Stimulated activated CD4-positive, alpha-beta T cell treated with anti-CD3 and anti-CD28 coated beads, Interleukin-12 subunit alpha, Interleukin-12 subunit beta, amount 100 ng/mL, for 4 hours (primary cell): ENCODE data around the gene GP1BB.

Source experiments
- DNase-seq: peaks from one replicate; pipeline ENCODE4 v3.0.0-alpha.2; 2020

Gene GP1BB

DNA sequence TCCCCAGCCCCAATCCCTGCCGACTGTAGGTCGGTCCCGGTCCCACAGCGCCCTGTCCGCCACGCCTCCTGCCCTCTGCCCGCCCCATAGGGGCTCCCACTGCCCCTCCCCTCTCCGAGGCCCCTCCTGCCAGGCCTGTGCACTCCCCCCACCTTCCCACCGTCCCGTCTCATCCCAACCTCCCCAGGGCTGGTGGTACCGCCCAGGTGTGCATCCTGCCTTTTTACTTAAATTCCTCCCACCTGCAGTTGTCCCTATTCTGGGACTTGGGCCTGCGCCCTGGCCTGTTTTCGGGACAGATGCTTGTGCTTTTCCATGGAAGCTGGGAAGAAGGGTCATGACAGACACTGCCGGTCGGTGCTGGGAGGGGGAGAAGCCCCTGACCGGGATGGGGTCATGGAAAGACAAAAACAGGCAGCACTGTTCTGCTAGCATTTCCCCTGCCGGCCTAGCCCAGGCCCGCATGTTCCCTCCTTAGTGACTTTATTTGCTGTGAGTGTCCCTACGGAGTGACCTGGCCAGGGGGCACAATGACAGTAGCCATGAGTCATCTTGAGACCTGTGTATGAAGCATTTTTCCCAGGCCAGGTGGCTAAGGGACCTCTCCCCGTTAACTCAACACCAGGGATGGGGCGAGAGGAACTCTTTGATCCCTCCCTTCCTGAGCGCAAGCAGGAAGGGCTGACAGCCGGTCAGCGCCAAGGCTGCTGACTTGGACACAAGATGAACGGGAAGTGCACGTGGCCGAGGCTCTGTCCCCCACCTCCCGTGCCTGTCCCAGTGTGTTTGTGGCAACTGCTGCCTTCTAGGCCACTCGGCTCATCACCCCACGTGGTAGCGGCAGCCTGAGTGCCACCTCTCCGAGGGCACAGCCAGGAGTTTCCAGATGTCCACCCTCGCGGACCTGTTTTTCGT, 44.3 kb downstream of the GP1BB start:
- DNase-seq = no peak

- DNase-seq = no peak
These were observed 46.0 kb downstream of the GP1BB start for GRCh38 chr22:19769393-19769715.

DNA sequence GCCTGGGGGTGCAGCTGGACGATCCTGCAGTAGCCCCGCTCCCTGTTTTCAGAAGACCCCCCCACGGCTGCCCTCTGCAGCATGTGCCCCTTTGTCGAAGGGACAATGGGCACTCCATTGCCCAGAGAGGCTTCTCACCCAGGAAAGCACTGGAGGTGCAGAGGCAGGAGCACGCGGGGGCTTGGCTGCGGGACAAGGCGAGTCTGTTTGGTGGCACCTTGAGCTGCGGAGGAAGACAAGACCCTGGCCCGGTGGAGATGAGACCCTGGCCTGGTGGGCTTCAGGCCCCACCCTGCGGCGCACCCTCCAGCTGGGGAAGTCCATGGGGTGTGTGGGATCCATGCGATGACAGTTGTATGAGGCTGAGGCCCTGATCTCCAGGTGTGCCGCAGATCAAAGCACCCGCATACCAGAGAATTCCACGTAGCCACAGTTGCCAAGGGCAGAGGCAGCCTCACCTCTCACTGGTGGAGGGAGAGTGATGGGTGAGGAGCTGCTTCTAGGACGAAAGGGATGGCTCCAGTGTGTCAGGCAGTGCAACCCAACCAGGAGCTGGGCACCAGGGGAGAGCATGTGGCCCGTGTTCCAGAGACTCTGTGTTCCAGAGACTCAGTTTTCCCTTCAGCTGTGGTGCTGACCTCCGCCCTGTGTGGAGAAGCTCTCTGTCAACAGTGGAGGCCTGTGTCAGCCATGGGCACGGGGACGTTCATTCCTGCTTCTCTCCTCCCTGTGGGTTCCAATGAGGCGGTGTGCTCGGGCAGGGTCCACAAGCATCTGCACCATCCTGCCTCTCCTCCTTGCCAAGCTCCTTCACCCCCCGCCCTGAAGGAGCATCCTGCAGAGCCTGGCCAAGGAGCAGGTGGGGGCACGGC, 47.2 kb downstream of the GP1BB start:
- DNase-seq = no peak

- no peak for DNase-seq
These were observed 49.0 kb downstream of the GP1BB start for GRCh38 chr22:19772422-19772672.

GRCh38 chr22:19772673-19773469, 49.5 kb downstream of the GP1BB start:
- no peak for DNase-seq

DNA sequence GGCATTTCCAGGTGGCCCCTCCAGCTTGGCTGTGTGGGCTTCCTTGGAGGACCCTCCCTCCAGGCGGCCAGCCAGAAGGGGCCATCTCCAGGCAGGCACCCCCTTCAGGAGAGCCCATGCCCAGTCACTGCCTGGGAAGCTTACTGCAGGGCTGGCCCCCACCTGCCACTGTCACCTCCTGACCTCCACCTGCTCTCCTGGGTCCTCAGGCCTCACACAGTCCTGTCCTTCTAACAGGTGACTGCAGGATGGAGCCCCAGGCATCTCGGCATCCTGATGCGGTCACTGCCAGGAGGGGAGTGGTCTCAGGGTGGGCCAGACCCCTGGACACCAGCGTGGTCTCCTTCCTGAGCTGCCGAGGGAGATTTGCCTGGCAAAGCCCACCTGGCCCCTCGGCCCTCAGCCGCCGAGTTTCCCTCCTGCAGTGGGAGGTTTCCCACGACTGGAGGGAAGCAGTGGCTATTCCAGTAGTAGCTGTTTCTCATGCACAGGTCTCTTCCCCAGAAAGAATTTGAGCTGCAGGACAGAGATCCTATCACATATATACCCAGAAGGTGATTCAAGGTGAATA, 50.2 kb downstream of the GP1BB start:
- DNase-seq = no peak
